ENCODE data around the gene PODNL1. TPM values are rescaled to one million over a fixed set of nuclear protein-coding genes. Genes with fewer than 3 reads are reported as not detected.
"Not testable (repeated sequence)": the region's sequence is repeated elsewhere in the genome, so short reads cannot be mapped to it uniquely, and the experiment has no call there.

PODNL1 gene
- total RNA-seq, 1 experiment from 2014 or later: not detected

GRCh38 chr19:13922118-13922517 lies 16.1 kb downstream of the PODNL1 start:
- not testable (repeated sequence) for H3K27me3 ChIP-seq, H3K4me3 ChIP-seq, DNase-seq, H3K9me3 ChIP-seq
- peaks cover 62% of the 10 kb centered on the region for H3K36me3 ChIP-seq

DNA sequence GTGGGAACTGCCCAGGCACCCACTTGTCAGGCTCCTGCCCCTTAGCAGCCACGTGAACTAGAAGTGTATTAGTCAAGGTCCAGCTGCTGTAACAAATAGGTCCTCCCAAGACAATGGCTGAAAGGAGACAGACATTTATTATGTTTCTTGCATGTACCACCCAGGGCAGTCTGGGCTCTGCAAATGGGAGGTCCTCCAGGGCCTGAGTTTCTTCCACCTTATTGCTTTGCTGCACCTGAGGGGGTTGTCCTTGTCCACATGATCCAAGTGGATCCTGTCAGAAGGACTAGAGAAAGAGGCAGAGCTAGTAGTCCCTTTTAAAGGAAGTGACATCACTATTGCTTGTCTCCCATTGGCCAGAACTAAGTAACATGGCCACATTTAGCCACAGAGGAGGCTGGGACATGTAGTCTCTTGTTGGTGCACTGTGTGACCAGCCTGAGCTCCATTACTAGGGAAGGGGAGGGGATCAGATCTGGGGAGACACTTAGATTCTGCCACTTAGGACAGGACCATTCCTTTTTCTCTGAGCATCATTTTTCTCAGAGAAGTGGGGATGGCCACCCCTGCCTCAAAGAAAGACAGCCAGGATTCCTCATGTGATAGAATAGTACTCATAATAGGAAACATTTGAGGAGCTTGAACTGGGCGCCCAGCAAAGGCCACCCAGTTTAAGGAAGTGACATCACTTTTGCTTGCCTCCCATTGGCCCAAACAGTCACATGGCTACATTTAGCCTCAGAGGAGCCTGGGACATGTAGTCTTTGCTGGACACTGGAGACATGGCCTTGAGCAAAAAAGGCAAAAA lies 17.1 kb downstream of the PODNL1 start:
- DNase-seq: peak; percentile 51
- no peaks in the 10 kb centered on the region; the same call in 1 of the 2 replicates for H3K9me3 ChIP-seq

GRCh38 chr19:13920524-13920923 lies 17.7 kb downstream of the PODNL1 start:
- Histone ChIP-seq H3K36me3 (peaks cover 58% of the 10 kb centered on the region), H3K27me3 (no peaks in the 10 kb centered on the region), H3K9me3 (no peaks in the 10 kb centered on the region; the same call in 1 of the 2 replicates), H3K4me3 (no peak overlapping the region)
- DNase-seq: no peak

More for the DNA sequence above, 17.1 kb downstream of the PODNL1 start:
- Histone ChIP-seq H3K4me3 (no peak overlapping the region), H3K27me3 (no peaks in the 10 kb centered on the region), H3K36me3 (peaks cover 56% of the 10 kb centered on the region)

DNA sequence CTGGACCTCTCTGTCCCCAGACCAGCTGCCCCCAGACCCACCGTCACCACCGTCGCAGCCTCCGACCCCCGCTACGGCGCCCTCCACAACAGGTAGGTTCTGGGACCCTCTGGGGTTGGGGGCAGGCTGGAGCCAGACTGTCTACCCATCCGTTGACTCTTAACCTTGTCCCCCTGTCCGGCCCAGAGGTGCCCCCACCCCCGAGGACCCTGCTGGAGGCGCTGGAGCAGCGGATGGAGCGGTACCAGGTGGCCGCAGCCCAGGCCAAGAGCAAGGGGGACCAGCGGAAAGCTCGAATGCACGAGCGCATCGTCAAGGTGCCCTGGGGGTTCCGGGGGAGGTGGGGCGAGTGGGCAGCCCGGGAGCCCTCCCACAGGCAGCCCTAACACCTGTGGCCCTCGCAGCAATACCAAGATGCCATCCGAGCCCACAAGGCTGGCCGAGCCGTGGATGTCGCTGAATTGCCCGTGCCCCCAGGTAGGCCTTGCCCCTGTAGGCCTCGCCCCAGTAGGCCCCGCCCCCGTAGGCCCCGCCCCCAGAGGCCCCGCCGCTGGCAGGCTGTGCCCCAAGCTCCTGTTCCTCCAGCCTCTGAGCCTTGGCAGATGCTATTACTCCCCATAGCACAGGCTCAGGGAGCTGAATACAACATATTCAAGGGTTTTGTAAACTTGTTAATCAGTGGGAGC lies 19.3 kb downstream of the PODNL1 start:
- DNase-seq: no peak
- Histone ChIP-seq H3K9me3 (no peaks in the 10 kb centered on the region; the same call in 1 of the 2 replicates), H3K4me3 (no peak overlapping the region), H3K36me3 (peaks cover 54% of the 10 kb centered on the region), H3K27me3 (no peaks in the 10 kb centered on the region)

- Histone ChIP-seq H3K36me3 (peaks cover 58% of the 10 kb centered on the region), H3K4me3 (no peak overlapping the region), H3K9me3 (no peaks in the 10 kb centered on the region; the same call in 1 of the 2 replicates), H3K27me3 (no peaks in the 10 kb centered on the region)
- no peak for DNase-seq
These were observed 20.3 kb downstream of the PODNL1 start for GRCh38 chr19:13917888-13918406.

DNA sequence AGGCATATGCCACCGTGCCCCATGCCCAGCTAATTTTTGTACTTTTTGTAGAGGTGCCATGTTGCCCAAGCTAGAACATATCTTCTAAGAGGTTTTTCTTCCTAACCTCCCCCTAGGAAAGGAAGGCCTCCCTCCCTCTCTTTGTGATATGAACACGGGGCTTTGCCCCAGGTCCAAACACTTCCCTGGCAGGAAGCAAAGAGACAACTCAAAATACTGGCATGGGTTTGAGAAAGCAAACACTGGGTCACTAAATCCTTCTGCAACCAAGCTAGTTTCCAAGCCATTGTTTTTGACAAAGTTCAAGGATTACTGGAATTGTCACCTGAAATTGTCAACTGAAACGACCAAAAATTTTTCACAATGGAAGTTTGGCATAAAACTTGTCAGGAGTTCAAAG lies 23.4 kb downstream of the PODNL1 start:
- DNase-seq: no peak
- H3K4me3 ChIP-seq: no peak overlapping the region
- peaks cover 45% of the 10 kb centered on the region for H3K36me3 ChIP-seq
- no peaks in the 10 kb centered on the region for H3K27me3 ChIP-seq
- H3K9me3 ChIP-seq: no peaks in the 10 kb centered on the region

DNA sequence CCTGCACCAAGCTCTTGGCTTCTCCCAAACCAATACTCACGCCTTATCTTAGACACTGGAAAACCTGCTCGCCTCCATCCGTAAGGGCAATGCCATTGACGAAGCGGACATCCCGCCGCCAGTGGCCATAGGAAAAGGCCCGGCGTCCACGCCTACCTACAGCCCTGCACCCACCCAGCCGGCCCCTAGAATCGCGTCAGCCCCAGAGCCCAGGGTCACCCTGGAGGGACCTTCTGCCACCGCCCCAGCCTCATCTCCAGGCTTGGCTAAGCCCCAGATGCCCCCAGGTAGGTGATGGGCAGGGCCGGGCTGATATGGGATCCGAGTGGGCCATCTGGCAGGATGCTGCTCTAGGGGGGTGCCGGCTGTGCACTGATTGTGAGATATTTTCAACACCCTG lies 24.9 kb downstream of the PODNL1 start:
- Histone ChIP-seq H3K36me3 (peaks cover 34% of the 10 kb centered on the region), H3K27me3 (no peaks in the 10 kb centered on the region), H3K4me3 (no peak overlapping the region), H3K9me3 (no peaks in the 10 kb centered on the region)
- no peak for DNase-seq

DNA sequence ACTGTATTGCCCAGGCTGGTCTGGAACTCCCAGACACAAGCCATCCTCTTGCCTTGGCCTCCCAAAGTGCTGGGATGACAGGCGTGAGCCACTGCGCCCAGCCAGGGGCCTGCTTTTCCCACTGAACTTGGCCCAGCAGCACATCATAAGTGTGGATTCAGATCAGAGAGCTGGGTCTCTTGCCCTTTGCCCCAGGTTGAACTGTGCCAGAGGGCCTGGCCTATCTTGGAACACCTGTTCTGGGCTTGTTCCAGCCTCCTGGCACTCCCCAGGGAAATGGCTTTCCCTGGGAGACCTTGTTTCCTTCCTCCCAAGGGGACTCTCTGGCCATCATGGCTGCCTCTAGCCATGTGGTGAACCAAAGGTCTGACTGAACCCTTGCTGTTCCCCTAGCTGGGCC lies 28.8 kb downstream of the PODNL1 start:
- no peak overlapping the region for H3K4me3 ChIP-seq
- H3K27me3 ChIP-seq: no peaks in the 10 kb centered on the region
- peaks cover 21% of the 10 kb centered on the region for H3K36me3 ChIP-seq
- no peaks in the 10 kb centered on the region for H3K9me3 ChIP-seq
- DNase-seq: no peak

DNA sequence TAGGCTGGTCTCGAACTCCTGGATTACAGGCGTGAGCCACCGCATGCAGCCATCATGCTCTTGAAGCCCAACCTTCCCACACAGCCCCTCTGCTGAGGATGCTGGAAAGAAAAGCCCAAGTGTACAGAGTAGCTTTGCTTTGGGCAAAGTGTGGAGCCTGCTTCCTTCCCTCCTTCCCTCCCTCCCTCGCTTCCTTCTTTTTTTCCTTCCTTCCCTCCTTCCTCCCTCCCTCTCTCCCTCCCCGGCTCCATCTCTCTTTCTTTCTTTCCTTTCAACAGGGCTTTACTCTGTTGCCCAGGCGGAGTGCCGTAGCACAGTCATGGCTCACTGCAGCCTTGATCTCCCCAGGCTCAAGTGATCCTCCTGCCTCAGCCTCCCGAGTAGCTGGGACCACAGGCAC lies 29.5 kb downstream of the PODNL1 start:
- no peak overlapping the region for H3K4me3 ChIP-seq
- peaks cover 21% of the 10 kb centered on the region for H3K36me3 ChIP-seq

GRCh38 chr19:13906910-13907309 lies 31.3 kb downstream of the PODNL1 start:
- no peak for DNase-seq
- H3K27me3 ChIP-seq: no peaks in the 10 kb centered on the region

More for the DNA sequence above, 29.5 kb downstream of the PODNL1 start:
- no peaks in the 10 kb centered on the region for H3K9me3 ChIP-seq
- H3K27me3 ChIP-seq: no peaks in the 10 kb centered on the region
- no peak for DNase-seq

DNA sequence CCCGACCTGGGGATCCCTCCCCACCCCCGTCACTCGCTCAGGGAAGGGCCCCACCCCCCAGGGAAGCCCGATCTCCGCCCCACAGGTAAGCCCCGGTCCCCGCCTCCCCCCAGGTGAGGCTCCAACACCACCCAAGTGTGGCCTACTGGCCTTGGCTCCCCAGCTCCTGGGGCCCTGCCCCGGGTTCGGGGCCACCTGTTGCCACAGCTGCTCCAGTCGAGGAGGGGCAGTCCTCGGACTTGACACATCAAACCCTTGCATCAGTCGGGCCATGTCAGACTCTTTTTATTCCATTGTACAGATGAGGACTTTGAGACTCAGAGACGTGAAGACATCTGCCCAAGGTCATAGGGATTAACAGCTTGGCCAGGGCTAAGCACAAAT lies 31.7 kb downstream of the PODNL1 start:
- DNase-seq: no peak

More at GRCh38 chr19:13906910-13907309, 31.3 kb downstream of the PODNL1 start:
- peak overlapping the region; percentile 65 for H3K4me3 ChIP-seq
- H3K9me3 ChIP-seq: no peaks in the 10 kb centered on the region
- H3K36me3 ChIP-seq: peaks cover 11% of the 10 kb centered on the region

DNA sequence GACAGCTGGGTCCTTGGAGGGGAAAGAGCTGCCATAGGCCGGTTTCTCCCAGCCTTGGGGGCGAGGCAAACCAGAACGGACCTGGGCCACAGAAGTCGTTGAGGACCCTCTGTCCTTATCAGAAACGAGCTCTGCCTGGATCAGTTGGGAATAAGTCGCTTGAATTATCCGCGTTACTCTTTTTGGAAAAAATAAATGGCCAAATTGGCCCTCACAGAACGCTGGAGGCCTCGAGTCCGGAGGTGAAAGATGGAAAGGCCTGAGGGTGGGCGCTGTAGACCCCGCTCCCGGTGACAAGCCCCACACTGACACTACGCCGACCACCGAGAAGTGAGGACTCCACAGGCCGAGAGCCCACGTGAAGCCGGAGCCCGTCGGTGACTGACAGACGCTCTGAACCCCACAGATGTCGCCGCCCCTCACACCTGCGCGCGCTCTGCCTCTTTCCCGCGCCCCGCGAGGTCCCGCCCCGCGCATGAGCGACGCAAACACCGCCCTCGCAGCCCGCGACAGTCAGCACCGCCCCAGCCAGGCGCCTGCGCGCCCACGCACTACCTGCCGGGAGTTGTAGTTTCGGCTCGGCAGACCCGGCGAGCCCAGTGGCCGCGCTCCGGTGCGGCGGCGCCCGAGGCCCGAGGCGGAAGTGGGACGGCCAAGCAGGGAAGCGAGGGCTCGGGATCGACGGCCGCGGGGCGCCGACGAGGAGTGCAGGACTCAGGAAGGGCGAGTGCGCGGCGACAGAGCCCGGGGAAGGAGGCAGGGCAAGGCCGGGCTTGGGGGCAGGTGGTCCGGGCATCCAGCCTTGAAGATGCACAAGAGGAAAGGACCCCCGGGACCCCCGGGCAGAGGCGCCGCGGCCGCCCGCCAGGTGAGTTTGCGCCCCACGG lies 32.3 kb downstream of the PODNL1 start, which contains the start of the genes BRME1 and CC2D1A:
BRME1 (minus strand) TSS at position 484 of the 887 bp plus-strand sequence. CDS start 1,225 bp downstream, outside the sequence.
CC2D1A (plus strand) TSS at position 568 of the 887 bp plus-strand sequence; CDS start at position 809, 241 bp downstream.
- DNase-seq: peak; percentile 94
- Histone ChIP-seq H3K9me3 (no peaks in the 10 kb centered on the region), H3K4me3 (peak within 1 kb of the TSS; percentile 65)

More for the DNA sequence above, 31.7 kb downstream of the PODNL1 start:
- Histone ChIP-seq H3K9me3 (no peaks in the 10 kb centered on the region), H3K27me3 (no peaks in the 10 kb centered on the region), H3K36me3 (peaks cover 9% of the 10 kb centered on the region), H3K4me3 (peak overlapping the region; percentile 65)

GRCh38 chr19:13902993-13903555 lies 35.1 kb downstream of the PODNL1 start:
- Histone ChIP-seq H3K4me3 (no peak overlapping the region), H3K27me3 (no peaks in the 10 kb centered on the region), H3K9me3 (no peaks in the 10 kb centered on the region), H3K36me3 (no peaks in the 10 kb centered on the region)
- DNase-seq: no peak

More for the DNA sequence above, 32.3 kb downstream of the PODNL1 start, which contains the start of the genes BRME1 and CC2D1A:
- peaks cover 5% of the 10 kb centered on the region for H3K36me3 ChIP-seq
- no peaks in the 10 kb centered on the region for H3K27me3 ChIP-seq

GRCh38 chr19:13899912-13900584 lies 38.2 kb downstream of the PODNL1 start:
- DNase-seq: no peak
- H3K36me3 ChIP-seq: no peaks in the 10 kb centered on the region
- H3K4me3 ChIP-seq: no peak overlapping the region
- no peaks in the 10 kb centered on the region for H3K27me3 ChIP-seq
- no peaks in the 10 kb centered on the region for H3K9me3 ChIP-seq

DNA sequence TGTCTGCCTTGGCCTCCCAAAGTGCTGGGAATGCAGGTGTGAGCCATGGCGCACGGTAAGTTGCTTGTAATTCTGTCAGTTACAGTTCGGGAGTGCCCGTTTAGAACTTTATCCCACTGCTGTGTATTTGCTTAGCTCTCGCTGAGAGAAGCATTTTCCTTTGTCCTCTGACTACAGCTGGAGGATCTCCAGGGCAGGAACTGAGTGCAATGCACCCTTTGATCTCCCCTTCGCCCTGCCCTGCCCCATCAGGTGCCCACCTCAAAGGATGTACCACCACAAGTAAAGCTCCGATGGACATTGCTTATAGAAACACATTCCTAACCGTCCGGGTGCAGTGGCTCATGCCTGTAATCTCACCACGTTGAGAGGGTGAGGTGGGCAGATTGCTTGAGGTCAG lies 38.8 kb downstream of the PODNL1 start:
- no peaks in the 10 kb centered on the region for H3K36me3 ChIP-seq
- H3K27me3 ChIP-seq: no peaks in the 10 kb centered on the region
- H3K4me3 ChIP-seq: no peak overlapping the region
- H3K9me3 ChIP-seq: no peaks in the 10 kb centered on the region
- DNase-seq: no peak

Data from MG63 (cell line).